Naive thymus-derived CD4-positive, alpha-beta T cell (primary cell): ENCODE data around the gene SKIC8. TPM values are rescaled to one million over a fixed set of nuclear protein-coding genes. Genes with fewer than 3 reads are reported as not detected.
A peak's percentile ranks its signal among the peaks of the same experiment; 100 is the strongest.

Experiments used
- ATAC-seq: fragments of 150-1000 bp; cut with Tn5 transposase; 2 replicates; pipeline ENCODE4 v1.10.0; 2021; ENCODE audit warnings: mild to moderate bottlenecking, moderate library complexity
- CTCF ChIA-PET: fragments of 350-600 bp; sonication (Branson Sonifier 250); formaldehyde crosslinking; loops from one replicate; lab custom pipeline; 2021; ENCODE audit warnings: antibody characterized with exemption; lab: Charles Lee
- POLR2A ChIA-PET: fragments of 350-600 bp; sonication (Branson Sonifier 250); formaldehyde crosslinking; loops from one replicate; lab custom pipeline; 2021; ENCODE audit warnings: antibody characterized with exemption, inconsistent platforms; lab: Charles Lee
- DNase-seq, 9 donors: peaks; one replicate each; pipeline versions ENCODE4 v3.0.0 to v3.0.0-alpha.2; 2020 to 2022; ENCODE audit warnings: mixed read lengths in 1 of 9
- H3K27ac ChIP-seq: one replicate; pipeline ENCODE4 v1.7.0; 2013; ENCODE audit warnings: mild to moderate bottlenecking, low read depth, low read length, moderate library complexity
- H3K27me3 ChIP-seq, 2 donors: one replicate each; pipeline ENCODE4 v1.7.0; 2013; ENCODE audit warnings: low read length in 2 of 2, mild to moderate bottlenecking in 2 of 2, moderate library complexity in 2 of 2; ENCODE audit not compliant: control insufficient read depth in 2 of 2, insufficient read depth in 2 of 2
- H3K36me3 ChIP-seq, 3 experiments: 1 replicate in 2 of 3; 2 replicates in 1 of 3; pipeline ENCODE4 v1.7.0; 2013; ENCODE audit warnings: low read length in 3 of 3, mild to moderate bottlenecking in 3 of 3, moderate library complexity in 1 of 3; ENCODE audit not compliant: insufficient read depth in 3 of 3, control insufficient read depth in 2 of 3
- H3K4me1 ChIP-seq, 2 donors: one replicate each; pipeline ENCODE4 v1.7.0; 2013; ENCODE audit warnings: low read length in 2 of 2, mild to moderate bottlenecking in 2 of 2, moderate library complexity in 1 of 2; ENCODE audit not compliant: control insufficient read depth in 2 of 2, insufficient read depth in 2 of 2
- H3K4me3 ChIP-seq: 2 replicates; pipeline ENCODE4 v1.7.0; 2013; ENCODE audit warnings: mild to moderate bottlenecking, low read length
- H3K9me3 ChIP-seq, 3 experiments: 1 replicate in 2 of 3; 2 replicates in 1 of 3; pipeline ENCODE4 v1.7.0; 2013; ENCODE audit warnings: low read length in 3 of 3; ENCODE audit not compliant: control insufficient read depth in 2 of 3
- H3K27ac Mint-ChIP-seq, 9 donors: one replicate each; pipeline ENCODE4 v1.8.0; 2020 to 2022; ENCODE audit warnings: mixed read lengths in 9 of 9, mild to moderate bottlenecking in 8 of 9, moderate library complexity in 5 of 9, inconsistent platforms in 2 of 9
- H3K27me3 Mint-ChIP-seq, 5 donors: one replicate each; pipeline ENCODE4 v1.8.0; 2021 to 2022; ENCODE audit warnings: mixed read lengths in 5 of 5, mild to moderate bottlenecking in 1 of 5
- H3K36me3 Mint-ChIP-seq, 5 donors: one replicate each; pipeline ENCODE4 v1.8.0; 2020 to 2022; ENCODE audit warnings: mixed read lengths in 5 of 5, mild to moderate bottlenecking in 3 of 5, inconsistent platforms in 1 of 5
- H3K4me1 Mint-ChIP-seq, 7 donors: one replicate each; pipeline ENCODE4 v1.8.0; 2020 to 2022; ENCODE audit warnings: mixed read lengths in 7 of 7, mild to moderate bottlenecking in 3 of 7, inconsistent platforms in 1 of 7
- H3K4me3 Mint-ChIP-seq, 10 donors: one replicate each; pipeline ENCODE4 v1.8.0; 2020 to 2022; ENCODE audit warnings: mild to moderate bottlenecking in 10 of 10, mixed read lengths in 10 of 10, moderate library complexity in 6 of 10, inconsistent platforms in 2 of 10
- H3K9me3 Mint-ChIP-seq, 11 donors: one replicate each; pipeline ENCODE4 v1.8.0; 2020 to 2022; ENCODE audit warnings: mixed read lengths in 11 of 11, mild to moderate bottlenecking in 4 of 11, inconsistent platforms in 1 of 11, moderate library complexity in 1 of 11
- intact Hi-C, 2 donors: fragments of 100-400 bp; cut with micrococcal nuclease; formaldehyde crosslinking; loops; one replicate each; pipeline ENCODE4 v1.15.1; 2023
- polyA plus RNA-seq, 2 donors: library from polyadenylated mRNA; unstranded; fragments of 300-500 nt; fragmentation: Illumina TruSeq; gene quantifications; one replicate each; pipeline ENCODE4 v1.2.3, GENCODE V29; 2021
- total RNA-seq, 6 experiments: library from RNA in 5 of 6; stranded (reverse) in 5 of 6; gene quantifications; 1 replicate in 5 of 6; 2 replicates in 1 of 6; pipeline ENCODE4 v1.2.3 and lab custom pipeline; 2021 to 2026

The SKIC8 gene
- total and polyA plus RNA-seq, 7 experiments from 2014 or later: 26.7 to 95.8 (median 45.4) TPM

DNA sequence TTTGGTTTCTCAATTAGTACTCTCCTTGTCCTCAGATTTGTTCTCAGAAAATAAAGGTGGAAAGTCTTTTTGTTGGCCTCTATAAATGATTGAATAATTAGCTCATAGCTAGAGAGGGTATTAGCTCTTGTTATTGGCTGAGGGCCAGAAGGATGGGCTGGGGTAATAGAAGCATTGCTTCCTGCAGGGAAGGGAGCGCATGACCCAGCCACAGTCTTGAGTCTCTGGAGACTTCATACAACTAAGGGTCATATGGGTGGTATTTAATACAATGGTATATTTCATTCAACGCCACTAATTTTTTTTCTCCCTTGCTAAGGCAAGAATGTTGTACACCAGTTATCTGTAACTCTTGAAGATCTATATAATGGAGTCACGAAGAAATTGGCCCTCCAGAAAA is 26.6 kb downstream of the SKIC8 start:
- no peaks in the 10 kb centered on the region for H3K27me3 Mint-ChIP-seq
- H3K4me1 ChIP-seq: peaks cover 0 to 2% of the 10 kb centered on the region in 2 donors
- peaks cover 0 to 33% (median 5%) of the 10 kb centered on the region in 5 donors for H3K36me3 Mint-ChIP-seq
- peak overlapping the region in 3 of 9 donors; percentile 15 to 43 (median 30) for H3K27ac Mint-ChIP-seq
- ChIA-PET POLR2A (interaction anchor here (2.0 kb wide), 1 partner anchor 9 kb away, joined by 5 read pairs; no protein-coding TSS in a partner anchor), CTCF (interaction anchor here (0.6 to 0.8 kb wide), 2 partner anchors 31 to 732 kb away, joined by 3 to 4 read pairs; no protein-coding TSS in a partner anchor)
- no peak for ATAC-seq
- H3K4me3 ChIP-seq: no peak overlapping the region
- no peak overlapping the region for H3K27ac ChIP-seq
- no peak for DNase-seq
- H3K36me3 ChIP-seq: peaks cover 0 to 71% (median 5%) of the 10 kb centered on the region in 3 experiments
- H3K27me3 ChIP-seq: no peaks in the 10 kb centered on the region
- peaks cover 6 to 19% (median 13%) of the 10 kb centered on the region in 7 donors for H3K4me1 Mint-ChIP-seq
- intact Hi-C loops: no loop called here
- peaks cover 0 to 2% (median 0%) of the 10 kb centered on the region in 11 donors for H3K9me3 Mint-ChIP-seq
- H3K4me3 Mint-ChIP-seq: no peak overlapping the region
- H3K9me3 ChIP-seq: no peaks in the 10 kb centered on the region

DNA sequence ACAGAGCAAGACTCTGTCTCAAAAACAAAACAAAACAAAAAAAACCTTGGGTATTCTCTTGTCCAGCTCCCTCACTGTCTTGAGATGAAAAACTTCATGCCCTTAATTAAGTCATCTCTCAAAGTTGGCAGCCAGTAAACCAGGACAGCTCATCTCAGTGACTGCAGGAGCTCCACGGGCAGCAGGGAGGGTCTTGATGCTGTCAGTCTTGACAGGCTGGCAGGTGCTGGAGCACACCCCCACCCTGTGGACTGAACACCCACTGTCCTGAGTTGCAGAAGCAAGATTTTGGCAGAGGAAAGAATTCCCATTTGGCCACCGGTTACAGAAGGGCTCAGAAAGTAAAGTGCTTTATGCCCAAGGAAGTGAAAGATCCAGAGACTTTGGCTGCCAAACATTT is 27.1 kb downstream of the SKIC8 start:
- peaks cover 0 to 5% of the 10 kb centered on the region in 2 donors for H3K4me1 ChIP-seq
- Mint-ChIP-seq H3K4me3 (no peak overlapping the region), H3K27me3 (no peaks in the 10 kb centered on the region), H3K4me1 (peaks cover 8 to 23% (median 18%) of the 10 kb centered on the region in 7 donors), H3K36me3 (peaks cover 0 to 33% (median 4%) of the 10 kb centered on the region in 5 donors), H3K27ac (peak overlapping the region in 1 of 9 donors; percentile 52), H3K9me3 (peaks cover 0 to 2% (median 0%) of the 10 kb centered on the region in 11 donors)
- H3K27me3 ChIP-seq: no peaks in the 10 kb centered on the region
- POLR2A ChIA-PET: interaction anchor here (2.0 kb wide), 1 partner anchor 10 kb away, joined by 5 read pairs; no protein-coding TSS in a partner anchor
- DNase-seq: no peak
- no peaks in the 10 kb centered on the region for H3K9me3 ChIP-seq
- H3K27ac ChIP-seq: no peak overlapping the region
- ATAC-seq: no peak
- no peak overlapping the region for H3K4me3 ChIP-seq
- intact Hi-C loops: no loop called here
- peaks cover 0 to 67% (median 5%) of the 10 kb centered on the region in 3 experiments for H3K36me3 ChIP-seq
- CTCF ChIA-PET: interaction anchor here (0.6 to 0.8 kb wide), 2 partner anchors 31 to 733 kb away, joined by 3 to 4 read pairs; no protein-coding TSS in a partner anchor

DNA sequence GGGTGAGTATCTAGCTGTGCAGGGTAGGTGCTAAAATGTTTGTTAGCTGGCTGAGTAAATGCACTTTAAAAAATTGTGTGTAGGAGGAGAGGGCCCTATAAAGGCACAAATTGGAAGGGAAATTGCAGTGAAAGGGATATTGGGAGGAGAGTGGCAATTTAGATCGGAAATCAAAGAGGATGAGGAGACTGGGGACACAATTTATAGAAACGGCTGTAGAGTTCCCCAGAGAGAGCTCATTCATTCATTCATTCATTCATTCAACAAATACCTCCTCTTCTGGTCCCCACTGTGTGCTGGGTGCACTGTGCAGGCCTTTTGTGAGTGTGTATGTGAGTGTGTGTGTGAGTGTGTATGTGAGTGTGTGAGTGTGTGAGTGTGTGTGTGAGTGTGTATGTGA is 32.6 kb downstream of the SKIC8 start:
- H3K27ac ChIP-seq: no peak overlapping the region
- peaks cover 0 to 20% (median 0%) of the 10 kb centered on the region in 3 experiments for H3K36me3 ChIP-seq
- CTCF ChIA-PET: no interaction called here
- no peaks in the 10 kb centered on the region for H3K9me3 ChIP-seq
- H3K4me3 Mint-ChIP-seq: peak overlapping the region in 7 of 10 donors; percentile 1 to 87 (median 34)
- POLR2A ChIA-PET: interaction anchor here (1.0 to 4.5 kb wide), 2 partner anchors 32 to 39 kb away, joined by 4 to 36 read pairs; partner anchors contain the start of gene SKIC8
- H3K27me3 ChIP-seq: no peaks in the 10 kb centered on the region
- H3K4me3 ChIP-seq: no peak overlapping the region
- peaks cover 0 to 14% (median 2%) of the 10 kb centered on the region in 5 donors for H3K36me3 Mint-ChIP-seq
- peak overlapping the region in 7 of 9 donors; percentile 7 to 94 (median 90) for H3K27ac Mint-ChIP-seq
- intact Hi-C loops: no loop called here
- H3K4me1 Mint-ChIP-seq: peaks cover 25 to 51% (median 41%) of the 10 kb centered on the region in 7 donors
- DNase-seq (no peak), ATAC-seq (no peak)
- no peaks in the 10 kb centered on the region for H3K9me3 Mint-ChIP-seq
- H3K4me1 ChIP-seq: peaks cover 13 to 18% of the 10 kb centered on the region in 2 donors
- no peaks in the 10 kb centered on the region for H3K27me3 Mint-ChIP-seq

- Mint-ChIP-seq H3K9me3 (no peaks in the 10 kb centered on the region), H3K4me3 (peak overlapping the region in 8 of 10 donors; percentile 81 to 93 (median 89)), H3K27me3 (no peaks in the 10 kb centered on the region), H3K36me3 (peaks cover 0 to 9% (median 2%) of the 10 kb centered on the region in 5 donors), H3K27ac (peak overlapping the region in 7 of 9 donors; percentile 23 to 96 (median 91)), H3K4me1 (peaks cover 25 to 51% (median 41%) of the 10 kb centered on the region in 7 donors)
- Histone ChIP-seq H3K4me1 (peaks cover 13 to 18% of the 10 kb centered on the region in 2 donors), H3K36me3 (peaks cover 0 to 14% (median 0%) of the 10 kb centered on the region in 3 experiments), H3K27ac (peak overlapping the region; percentile 83), H3K9me3 (no peaks in the 10 kb centered on the region), H3K4me3 (no peak overlapping the region), H3K27me3 (no peaks in the 10 kb centered on the region)
- ATAC-seq (no peak), DNase-seq (no peak)
- ChIA-PET CTCF (interaction anchor here (1.2 to 1.4 kb wide), 2 partner anchors 22 to 33 kb away, joined by 3 read pairs; partner anchors contain the start of gene SKIC8), POLR2A (interaction anchor here (1.0 to 4.5 kb wide), 5 partner anchors 33 to 495 kb away, joined by 3 to 36 read pairs (median 7); partner anchors contain the start of genes IREB2, PSMA4 and SKIC8)
- intact Hi-C loops: no loop called here
Observed at GRCh38 chr15:78266229-78266628, 33.2 kb downstream of the SKIC8 start.

GRCh38 chr15:78265752-78266224 is 33.6 kb downstream of the SKIC8 start:
- H3K27me3 Mint-ChIP-seq: no peaks in the 10 kb centered on the region
- peaks cover 25 to 51% (median 41%) of the 10 kb centered on the region in 7 donors for H3K4me1 Mint-ChIP-seq
- no peaks in the 10 kb centered on the region for H3K9me3 Mint-ChIP-seq
- DNase-seq (peak in 2 of 9 donors; percentile 7 to 10), ATAC-seq (no peak)
- peak overlapping the region; percentile 87 to 96 (median 92) for H3K27ac Mint-ChIP-seq
- Histone ChIP-seq H3K36me3 (peaks cover 0 to 10% (median 0%) of the 10 kb centered on the region in 3 experiments), H3K9me3 (no peaks in the 10 kb centered on the region), H3K4me3 (peak overlapping the region; percentile 74), H3K4me1 (peaks cover 13 to 18% of the 10 kb centered on the region in 2 donors), H3K27ac (peak overlapping the region; percentile 83), H3K27me3 (no peaks in the 10 kb centered on the region)
- ChIA-PET POLR2A (interaction anchor here (0.5 to 4.5 kb wide), 9 partner anchors 9 to 496 kb away, joined by 3 to 36 read pairs (median 4); partner anchors contain the start of genes IDH3A, IREB2, PSMA4 and SKIC8), CTCF (interaction anchor here (0.7 to 1.4 kb wide), 3 partner anchors 21 to 118 kb away, joined by 3 read pairs; partner anchors contain the start of gene SKIC8)
- peak overlapping the region; percentile 81 to 94 (median 90) for H3K4me3 Mint-ChIP-seq
- H3K36me3 Mint-ChIP-seq: peaks cover 0 to 7% (median 2%) of the 10 kb centered on the region in 5 donors
- intact Hi-C loops: loop anchor here in 1 of 2 donors (1.0 kb wide), 2 partner anchors 34 to 158 kb away; partner anchors contain the start of gene SKIC8

GRCh38 chr15:78265137-78265460 is 34.3 kb downstream of the SKIC8 start:
- no peaks in the 10 kb centered on the region for H3K27me3 Mint-ChIP-seq

More at GRCh38 chr15:78265137-78265460, 34.3 kb downstream of the SKIC8 start:
- H3K36me3 ChIP-seq: peaks cover 0 to 3% (median 0%) of the 10 kb centered on the region in 3 experiments
- Mint-ChIP-seq H3K9me3 (no peaks in the 10 kb centered on the region), H3K27ac (peak overlapping the region; percentile 87 to 96 (median 92)), H3K36me3 (peaks cover 0 to 2% (median 0%) of the 10 kb centered on the region in 5 donors), H3K4me3 (peak overlapping the region; percentile 81 to 94 (median 90)), H3K4me1 (peaks cover 25 to 51% (median 36%) of the 10 kb centered on the region in 7 donors)
- peak overlapping the region; percentile 74 for H3K4me3 ChIP-seq
- peaks cover 13 to 18% of the 10 kb centered on the region in 2 donors for H3K4me1 ChIP-seq
- DNase-seq: peak in 1 of 9 donors; percentile 6
- ATAC-seq: no peak
- intact Hi-C loops: loop anchor here in 1 of 2 donors (1.0 kb wide), 2 partner anchors 34 to 158 kb away; partner anchors contain the start of gene SKIC8
- ChIA-PET POLR2A (interaction anchor here (0.5 to 4.5 kb wide), 10 partner anchors 8 to 275 kb away, joined by 3 to 36 read pairs (median 4); partner anchors contain the start of genes IDH3A, IREB2, PSMA4 and SKIC8), CTCF (interaction anchor here (0.7 to 1.4 kb wide), 3 partner anchors 20 to 117 kb away, joined by 3 read pairs; partner anchors contain the start of gene SKIC8)
- peak overlapping the region; percentile 83 for H3K27ac ChIP-seq
- no peaks in the 10 kb centered on the region for H3K9me3 ChIP-seq
- no peaks in the 10 kb centered on the region for H3K27me3 ChIP-seq
